GM12891 (cell line): ENCODE data around the gene TSPAN3.

Experiments used
- PAX5 ChIP-seq: IDR thresholded peaks from 2 replicates; pipeline ENCODE4 v1.6.1; 2011; ENCODE audit warnings: low read length, moderate library complexity, mild to moderate bottlenecking; ENCODE audit not compliant: insufficient read depth, severe bottlenecking
- POLR2A ChIP-seq: IDR thresholded peaks from 2 replicates; pipeline ENCODE4 v1.6.1; 2011; ENCODE audit warnings: low read depth, low read length, control low read depth
- POLR2AphosphoS5 ChIP-seq: IDR thresholded peaks from 2 replicates; pipeline ENCODE4 v1.6.1; 2011; ENCODE audit warnings: low read depth, low read length, control low read depth
- POU2F2 ChIP-seq: IDR thresholded peaks from 2 replicates; pipeline ENCODE4 v1.6.1; 2011; ENCODE audit warnings: low read depth, mild to moderate bottlenecking, control low read depth, low read length, moderate library complexity
- TAF1 ChIP-seq: IDR thresholded peaks from 2 replicates; pipeline ENCODE4 v1.6.1; 2011; ENCODE audit warnings: low read depth, low read length, control low read depth

- no peak for TF ChIP-seq POLR2AphosphoS5
- TF ChIP-seq POLR2A: no peak
- TF ChIP-seq TAF1: no peak
- TF ChIP-seq PAX5: no peak
- no peak for TF ChIP-seq POU2F2
These were observed 27.7 kb downstream of the TSPAN3 start for GRCh38 chr15:77042955-77043920.
